GM18505 (cell line): ENCODE data around the gene PGS1.

Source experiments
- ATAC-seq: cut with Tn5 transposase; IDR thresholded peaks from one replicate; pipeline ENCODE4 v1.9.1; 2021; ENCODE audit not compliant: unreplicated experiment
- POLR2A ChIP-seq: IDR thresholded peaks from 4 replicates; pipeline ENCODE4 v1.6.1; 2011; ENCODE audit warnings: borderline replicate concordance; ENCODE audit not compliant: insufficient read depth, insufficient read length; ENCODE audit errors: extremely low read depth

PGS1 gene

DNA sequence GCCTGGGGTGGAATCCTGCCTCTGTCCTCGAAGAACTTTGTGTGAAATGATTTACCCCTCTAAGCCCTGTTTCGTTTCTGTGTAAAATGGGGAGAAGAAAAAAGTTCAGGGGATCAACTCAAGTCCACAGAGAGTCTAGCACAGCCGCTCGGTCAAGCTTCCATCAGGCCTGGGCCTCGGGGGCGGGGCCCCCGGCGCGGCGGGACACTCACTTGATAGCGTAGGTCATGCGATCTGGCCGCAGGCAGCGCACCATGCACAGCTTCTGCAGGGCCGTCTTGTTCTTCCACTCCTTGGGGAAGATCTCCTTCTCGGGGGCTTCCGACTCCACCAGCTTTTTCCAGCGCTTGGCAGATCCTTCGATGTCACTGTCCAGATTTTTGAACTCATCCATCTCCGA, 65.9 kb downstream of the PGS1 start:
- no peak for TF ChIP-seq POLR2A
- no peak for ATAC-seq

DNA sequence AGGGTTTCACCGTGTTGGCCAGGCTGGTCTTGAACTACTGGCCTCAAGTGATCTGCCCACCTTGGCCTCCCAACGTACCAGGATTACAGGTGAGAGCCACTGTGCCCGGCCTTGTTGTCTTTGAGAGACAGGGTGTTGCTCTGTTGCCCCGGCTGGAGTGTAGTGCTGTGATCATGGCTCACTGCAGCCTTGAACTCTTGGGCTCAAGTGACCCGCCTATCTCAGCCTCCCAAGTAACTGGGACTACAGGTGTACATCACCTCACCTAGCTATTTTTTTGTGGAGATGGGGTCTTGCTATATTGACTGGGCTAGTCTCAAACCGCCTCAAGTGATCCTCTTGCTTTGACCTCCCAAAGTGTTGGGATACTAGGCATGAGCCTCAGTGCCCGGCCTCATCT, 68.4 kb downstream of the PGS1 start:
- no peak for ATAC-seq
- TF ChIP-seq POLR2A, result no peak

DNA sequence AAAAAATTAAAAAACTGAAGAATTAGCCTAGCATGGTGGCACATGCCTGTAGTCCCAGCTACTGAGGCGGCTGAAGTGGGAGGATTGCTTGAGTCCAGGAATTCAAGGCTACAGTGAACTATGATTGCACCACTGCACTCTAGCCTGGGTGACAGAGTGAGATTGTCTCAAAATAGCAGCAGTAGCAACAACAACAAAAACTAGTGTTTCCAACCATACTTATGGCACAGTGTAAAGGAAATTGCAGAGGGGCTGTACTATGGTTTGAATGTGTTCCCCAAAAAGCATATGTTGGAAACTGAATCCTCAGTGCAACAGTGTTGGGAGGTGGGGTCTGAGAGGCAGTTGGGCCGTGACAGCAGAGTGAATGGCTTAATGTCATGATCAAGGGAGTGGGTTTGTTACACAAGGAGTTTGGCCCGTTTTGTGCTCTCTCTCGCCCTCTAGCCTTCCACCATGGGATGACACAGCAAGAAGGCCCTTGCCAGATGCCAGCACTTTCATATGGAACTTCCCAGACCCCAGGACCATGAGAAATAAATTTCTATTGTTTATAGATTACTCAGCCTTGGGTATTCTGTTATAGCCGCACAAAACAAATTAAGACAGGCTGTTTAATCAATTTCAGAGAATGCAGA, 70.0 kb downstream of the PGS1 start:
- no peak for TF ChIP-seq POLR2A

DNA sequence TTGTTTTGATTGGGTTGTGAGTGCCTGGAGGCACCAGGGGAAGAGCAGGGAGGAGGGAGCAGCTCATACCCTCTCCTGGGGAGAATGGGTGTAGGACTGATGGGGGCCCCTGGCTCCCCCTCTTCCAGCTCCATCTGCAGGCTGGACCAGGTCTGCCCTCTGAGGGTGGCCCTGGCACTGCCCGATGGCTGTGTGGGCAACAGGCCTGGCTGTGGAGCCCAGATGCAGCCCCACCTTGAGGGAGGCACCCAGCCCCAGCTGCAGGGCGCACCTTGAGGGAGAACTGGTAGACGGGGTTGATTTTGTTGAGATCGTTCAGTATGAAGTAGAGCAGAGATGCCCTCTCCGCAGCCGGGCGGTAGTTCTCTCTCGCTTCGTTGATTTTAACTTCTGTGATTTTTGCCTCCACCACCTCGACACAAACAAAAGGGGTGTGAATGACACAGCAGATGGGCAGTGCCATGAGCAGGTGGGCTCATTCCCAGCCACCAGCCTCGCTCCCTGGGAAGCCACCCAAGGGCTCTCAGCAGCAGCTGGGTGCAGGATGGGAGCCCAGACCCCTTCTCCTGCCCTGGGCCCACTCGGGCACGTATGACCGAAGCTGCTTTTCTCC, 71.6 kb downstream of the PGS1 start:
- no peak for ATAC-seq
- TF ChIP-seq POLR2A, result no peak

More for the DNA sequence above, 70.0 kb downstream of the PGS1 start:
- no peak for ATAC-seq

DNA sequence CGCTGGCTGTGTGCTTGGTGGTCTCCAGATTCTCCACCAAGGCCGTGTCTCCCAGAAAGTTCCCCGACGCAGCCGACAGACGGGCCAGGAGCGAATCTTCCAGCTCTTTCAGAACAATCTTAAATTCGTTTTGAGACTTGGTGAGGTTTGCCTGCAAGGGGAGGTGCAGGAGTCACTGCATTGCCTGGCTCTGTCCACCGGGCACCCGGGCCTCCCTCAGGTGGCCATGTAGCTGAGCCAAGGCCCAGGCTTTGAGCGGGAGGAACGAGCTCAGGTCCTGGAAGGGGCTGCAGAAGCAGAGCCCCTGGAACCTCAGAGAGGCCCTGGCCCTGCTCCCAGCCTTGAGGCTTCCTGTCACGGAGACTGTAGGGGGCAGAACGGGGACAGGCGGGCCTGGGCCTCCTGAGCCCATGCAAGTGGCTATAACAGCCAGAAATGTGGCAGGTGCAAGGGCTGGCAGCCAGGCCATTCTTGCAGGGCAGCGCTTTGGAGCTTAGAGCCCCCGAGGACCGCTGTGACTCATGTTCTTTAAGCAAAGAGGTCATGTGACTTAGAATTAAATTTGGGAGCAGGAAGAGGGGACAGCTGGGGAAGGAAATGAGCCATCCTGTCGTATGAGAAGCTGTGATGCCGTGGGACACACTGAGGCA, 72.4 kb downstream of the PGS1 start:
- no peak for TF ChIP-seq POLR2A
- ATAC-seq, result no peak

DNA sequence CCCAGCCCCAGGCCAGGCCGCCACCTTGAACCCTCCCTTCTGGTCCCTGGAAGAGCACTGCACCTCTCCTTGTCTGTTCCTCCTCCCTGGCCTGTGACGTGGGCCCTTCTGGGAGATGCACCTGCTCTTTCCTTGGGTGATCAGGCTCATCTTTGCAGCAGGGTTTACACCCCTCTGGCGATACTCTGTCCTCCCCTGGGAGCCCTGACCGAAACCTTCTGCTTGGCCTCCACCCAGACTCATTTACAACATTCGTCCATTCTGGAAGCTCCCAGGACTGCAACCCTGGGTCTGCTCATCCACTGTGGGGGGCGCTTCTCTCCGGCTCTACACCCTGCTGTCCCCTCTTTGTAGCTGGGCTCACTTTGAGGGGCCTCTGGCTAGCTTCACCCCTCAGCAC, 73.3 kb downstream of the PGS1 start:
- ATAC-seq, result no peak
- TF ChIP-seq POLR2A, result no peak

DNA sequence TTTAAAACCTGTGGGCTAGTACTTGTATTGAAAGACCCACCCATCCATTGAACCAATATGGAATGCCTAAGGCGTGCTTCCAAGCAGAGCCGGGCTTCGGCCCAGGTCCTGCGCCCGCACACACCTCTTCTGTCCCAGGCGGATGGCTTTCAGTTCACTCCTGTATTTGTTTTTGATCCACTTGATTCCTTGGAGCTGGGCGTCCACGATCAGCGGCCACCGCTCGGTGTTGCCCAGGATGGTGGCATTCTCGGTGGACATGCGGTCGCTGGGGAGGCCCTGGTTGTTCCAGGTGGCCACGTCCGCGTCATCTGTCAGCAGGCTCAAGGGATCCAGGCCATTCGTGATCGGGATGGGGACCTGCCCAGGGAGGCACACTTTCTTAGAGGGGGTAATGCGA, 75.9 kb downstream of the PGS1 start:
- no peak for TF ChIP-seq POLR2A
- ATAC-seq, result no peak

DNA sequence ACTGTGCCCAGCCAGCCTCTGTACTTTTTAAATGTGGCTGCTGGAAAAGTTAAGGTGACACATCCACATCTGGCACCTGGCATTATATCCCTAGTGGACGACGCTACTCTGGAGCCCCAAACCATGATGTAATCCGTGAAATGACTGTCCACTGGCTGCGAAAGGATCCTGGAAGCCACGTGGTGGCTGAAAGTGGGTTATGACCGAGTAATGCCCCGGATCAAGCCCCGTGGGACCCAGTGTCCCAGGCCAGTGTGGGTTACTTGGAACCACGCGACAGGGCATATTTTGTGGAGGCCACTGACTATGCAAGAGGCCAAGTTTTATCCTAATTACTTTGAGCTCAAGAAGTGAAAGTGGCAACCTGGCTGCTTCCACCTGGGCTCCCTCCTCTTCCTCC, 79.6 kb downstream of the PGS1 start:
- ATAC-seq, result no peak
- TF ChIP-seq POLR2A, result no peak

DNA sequence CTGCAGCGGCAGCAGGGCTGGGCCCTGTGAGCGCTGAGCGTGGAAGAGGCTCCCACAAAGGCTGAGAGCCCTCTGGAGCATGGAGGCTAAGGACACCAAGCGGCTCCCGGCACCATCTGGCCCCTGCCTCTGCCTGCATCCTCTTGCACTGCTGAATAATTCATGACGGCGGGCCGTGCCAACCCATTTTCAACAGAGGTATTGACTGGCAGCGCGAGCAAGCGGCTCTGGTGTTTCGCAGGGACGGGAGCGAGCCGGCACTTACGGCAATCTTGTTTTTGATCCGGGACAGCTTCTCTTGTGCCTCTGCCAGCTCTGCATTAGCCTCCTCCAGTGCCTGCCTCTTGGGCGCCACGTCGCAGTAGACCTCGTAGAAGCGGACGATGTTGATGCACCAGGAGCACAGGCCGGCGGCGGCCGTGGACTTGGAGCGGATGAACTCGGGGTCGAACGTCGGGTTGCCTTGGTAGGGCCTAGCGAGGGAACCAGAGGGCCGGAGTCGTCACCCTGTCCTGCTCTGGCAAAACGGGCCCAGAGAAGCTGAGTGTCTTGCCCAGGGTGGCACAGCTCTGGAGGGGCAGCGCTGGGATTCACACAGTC, 80.4 kb downstream of the PGS1 start:
- no peak for ATAC-seq
- TF ChIP-seq POLR2A, result no peak

DNA sequence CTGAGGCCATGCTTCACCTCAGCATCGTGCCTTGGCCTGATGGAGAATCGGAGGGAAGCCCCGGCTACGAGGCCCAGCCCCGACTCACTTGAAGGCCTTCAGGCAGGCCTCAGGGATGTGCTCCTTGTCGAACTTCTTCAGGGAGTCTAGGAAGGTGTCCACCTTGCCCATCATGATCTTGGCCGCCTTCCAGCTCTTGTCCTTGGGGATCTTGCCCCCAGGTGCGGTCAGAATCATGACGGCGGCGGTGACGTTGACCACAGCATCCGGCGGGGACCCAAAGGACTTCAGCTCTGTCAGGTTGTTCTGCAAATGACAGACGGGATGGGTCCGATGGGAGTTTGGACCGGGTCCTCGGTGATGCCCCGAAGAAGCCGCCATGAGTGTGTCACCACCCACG, 81.2 kb downstream of the PGS1 start:
- no peak for TF ChIP-seq POLR2A
- no peak for ATAC-seq

DNA sequence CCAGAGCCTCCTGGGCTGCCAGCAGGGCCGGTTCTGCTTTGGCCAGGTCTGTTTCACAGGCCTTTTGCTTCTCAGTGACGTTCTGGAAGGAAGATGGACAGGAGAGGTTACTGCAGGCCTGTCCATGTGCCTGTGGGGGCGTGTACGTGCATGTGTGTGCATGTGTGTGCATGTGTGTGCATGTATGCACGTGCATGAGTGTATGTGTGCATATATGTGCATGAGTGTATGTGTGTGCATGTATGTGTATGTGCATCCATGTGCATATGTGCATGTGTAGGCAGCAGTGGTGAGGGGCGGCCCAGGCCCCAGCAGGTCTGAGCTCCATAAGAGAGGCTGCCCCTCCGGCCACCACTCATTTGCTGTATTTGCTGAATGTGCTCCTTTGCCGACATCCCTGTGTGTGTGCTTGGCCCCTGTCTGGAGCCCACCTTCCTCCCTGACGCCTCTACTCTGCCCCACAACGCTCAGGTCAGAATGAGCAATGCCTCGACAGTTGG, 81.8 kb downstream of the PGS1 start:
- TF ChIP-seq POLR2A, result no peak
- no peak for ATAC-seq

DNA sequence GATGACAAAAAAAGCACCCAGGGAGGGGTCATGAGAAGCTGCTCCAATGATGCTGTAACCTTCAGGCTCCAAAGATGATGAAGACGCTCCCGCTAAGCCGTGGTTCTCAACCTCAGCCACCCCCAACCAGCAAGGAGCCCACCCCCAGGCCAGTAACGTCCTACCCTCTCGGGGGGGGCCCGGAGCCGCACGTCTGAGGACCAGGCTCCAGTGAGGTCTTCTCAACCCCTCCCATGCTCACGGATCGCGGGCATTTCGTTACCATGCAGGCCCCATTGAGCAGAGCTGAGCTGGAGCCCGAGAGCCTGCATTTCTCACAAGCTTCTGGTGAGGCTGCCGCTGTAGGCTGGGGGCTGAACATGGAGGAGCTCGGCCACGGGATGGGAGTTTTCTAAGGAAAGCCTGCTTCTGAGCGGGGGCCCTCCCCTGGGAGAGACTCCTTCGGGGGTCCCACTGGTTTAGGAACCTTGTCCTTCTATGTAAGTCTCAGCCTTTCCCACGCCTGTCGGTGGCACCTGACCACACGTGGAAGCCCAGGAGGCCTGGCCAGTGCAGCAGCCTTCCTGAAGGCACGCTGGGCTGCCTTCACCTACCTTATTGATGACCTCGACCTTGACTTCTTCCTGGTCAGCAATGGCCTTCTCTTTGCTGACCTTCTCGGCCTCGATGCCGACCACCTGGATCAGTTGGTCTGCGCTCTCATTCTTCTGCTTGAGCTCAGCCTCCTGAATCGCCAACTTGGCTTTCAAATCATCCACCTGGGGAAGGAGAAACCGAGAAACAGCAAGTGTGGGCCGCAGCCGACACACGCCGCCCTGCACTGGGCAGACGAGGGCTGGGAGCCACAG, 82.7 kb downstream of the PGS1 start:
- TF ChIP-seq POLR2A, result no peak
- ATAC-seq, result no peak

DNA sequence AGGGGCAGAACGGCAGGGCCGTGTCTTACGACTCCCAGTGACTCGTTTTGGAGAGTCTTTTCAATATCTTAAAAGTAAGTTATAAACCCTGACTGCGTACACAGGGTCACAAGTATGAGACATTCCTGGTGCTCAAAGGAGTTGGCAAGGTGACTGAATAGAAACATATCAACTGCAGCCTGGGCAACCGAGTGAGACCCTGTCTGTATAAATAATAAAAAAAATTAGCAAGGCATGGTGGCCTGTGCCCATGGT, 83.3 kb downstream of the PGS1 start:
- no peak for TF ChIP-seq POLR2A
- ATAC-seq, result no peak
